DND-41 (cell line): ENCODE data around the gene RBMS1.

Experiments
- CTCF ChIP-seq: IDR thresholded peaks from 2 replicates; pipeline ENCODE4 v1.5.1; 2012; ENCODE audit warnings: borderline replicate concordance, low read length, moderate library complexity, mild to moderate bottlenecking; ENCODE audit not compliant: poor library complexity, severe bottlenecking; ENCODE audit errors: extremely low read depth
- EZH2 ChIP-seq: IDR thresholded peaks from 3 replicates; pipeline ENCODE4 v1.6.1; 2012; ENCODE audit warnings: borderline replicate concordance, low read depth, mild to moderate bottlenecking, moderate library complexity, low read length, inconsistent platforms; ENCODE audit not compliant: severe bottlenecking

- TF ChIP-seq CTCF: no peak
- TF ChIP-seq EZH2: no peak
These were observed 173.9 kb downstream of the RBMS1 start for GRCh38 chr2:160319700-160320099.
